ENCODE measurements around the gene CAPZB.

The CAPZB gene

DNA sequence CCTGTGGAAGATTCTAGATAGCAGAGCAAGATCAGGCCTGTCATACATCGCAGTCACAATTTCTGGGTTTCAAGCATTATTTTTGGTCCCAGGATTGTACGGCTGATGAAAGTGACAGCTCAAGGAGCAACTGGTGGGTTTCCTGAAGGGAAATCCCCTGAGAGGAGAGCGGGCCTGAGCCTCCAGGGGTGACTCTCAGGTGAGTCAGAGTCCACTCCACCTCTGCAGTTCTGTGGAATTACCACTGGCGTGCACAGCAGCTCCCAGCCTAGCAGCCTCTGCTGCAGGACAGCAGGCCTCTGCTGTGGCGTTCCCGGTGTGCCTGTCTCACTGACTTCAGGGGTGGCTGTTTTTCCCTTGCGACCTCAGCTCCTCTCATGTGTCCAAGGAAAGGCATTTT lies 148.8 kb downstream of the CAPZB start:
- DNase-seq (ENCODE audit: extremely low read depth in 1 of 2, low read depth in 1 of 2): peak; percentile 37 to 80

DNA sequence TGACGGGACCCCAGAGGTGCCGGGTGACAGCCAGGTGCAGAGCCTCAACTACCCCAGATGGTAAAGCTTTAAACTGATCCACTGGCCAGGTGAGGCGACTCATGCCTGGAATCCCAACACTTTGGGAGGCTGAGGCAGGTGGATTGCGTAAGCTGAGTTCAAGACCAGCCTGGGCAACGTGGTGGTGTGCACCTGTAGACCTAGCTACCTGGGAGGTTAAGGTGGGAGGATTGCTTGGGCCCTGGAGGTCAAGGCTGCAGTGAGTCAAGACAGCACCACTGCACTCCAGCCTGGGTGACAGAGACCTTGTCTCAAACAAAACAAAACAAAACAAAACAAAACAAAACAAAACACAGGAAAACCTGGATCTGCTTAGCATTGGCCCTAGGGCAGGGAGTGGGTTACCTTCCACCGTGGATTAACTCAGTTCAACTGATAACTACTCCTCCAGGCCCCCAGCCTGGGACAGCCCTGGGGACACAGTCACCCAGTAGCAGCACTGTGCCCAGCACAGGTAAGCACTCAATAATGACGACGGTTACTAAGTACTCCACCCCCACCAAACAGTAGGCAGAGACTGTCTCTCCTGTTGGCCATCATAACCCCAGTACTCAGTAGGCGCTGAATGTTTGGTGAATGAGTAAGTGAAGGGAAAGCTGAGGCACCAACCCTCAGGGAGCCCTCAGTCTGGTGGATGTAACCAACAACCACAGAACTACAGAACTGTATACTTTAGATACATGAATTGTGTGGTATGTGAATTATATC lies 151.6 kb downstream of the CAPZB start:
- DNase-seq (ENCODE audit: extremely low read depth in 1 of 2, low read depth in 1 of 2): no peak

DNA sequence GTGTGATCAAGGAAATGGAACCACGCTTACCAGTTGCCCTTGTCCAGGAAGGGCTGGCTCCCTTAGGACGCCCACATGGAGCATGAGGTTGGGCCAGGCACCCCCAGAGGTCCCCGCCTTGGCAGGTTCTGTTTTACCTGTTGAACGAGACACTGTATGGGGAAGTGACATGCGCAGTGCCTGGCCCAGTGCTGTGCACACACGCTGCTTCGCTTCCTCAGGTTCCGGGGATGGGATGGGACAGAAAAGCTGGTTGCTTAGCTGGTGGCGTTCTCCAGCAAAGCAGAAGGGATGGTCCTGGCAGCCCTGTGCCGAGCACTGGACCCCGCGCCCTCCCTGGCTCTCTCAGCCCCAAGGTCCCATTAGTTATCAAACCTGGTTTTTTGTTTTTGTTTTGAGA lies 152.5 kb downstream of the CAPZB start:
- no peak for DNase-seq (ENCODE audit: extremely low read depth in 1 of 2, low read depth in 1 of 2)

DNA sequence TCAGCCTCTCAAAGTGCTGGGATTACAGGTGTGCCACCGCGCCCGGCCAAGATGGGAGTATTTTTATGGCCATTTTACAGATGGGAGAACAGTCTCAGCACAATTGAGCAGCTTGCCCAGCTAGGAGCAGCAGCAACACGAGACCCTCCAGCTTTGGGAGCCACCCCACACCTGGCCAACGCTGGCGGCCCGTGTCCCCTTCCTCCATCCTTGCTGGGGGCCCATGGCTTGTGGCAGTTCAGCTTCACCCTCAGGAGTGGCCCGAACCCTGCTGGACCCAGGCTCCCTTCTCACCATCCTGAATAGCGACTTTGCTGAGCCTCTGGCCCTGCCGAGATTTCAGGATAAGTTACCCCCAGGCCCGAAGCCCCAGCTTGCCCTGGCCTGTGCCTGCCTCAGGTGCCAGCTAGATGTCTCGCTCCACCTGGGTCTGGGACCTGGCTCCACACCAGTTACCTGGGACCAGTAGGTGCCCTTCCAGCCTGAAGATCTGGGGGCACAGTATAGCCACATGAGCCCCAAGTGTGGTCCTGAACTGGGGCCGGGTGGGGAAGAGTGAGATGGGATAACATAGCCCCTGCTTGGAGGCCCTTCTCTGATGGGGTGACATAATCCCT lies 154.0 kb downstream of the CAPZB start:
- DNase-seq (ENCODE audit: extremely low read depth in 1 of 2, low read depth in 1 of 2): no peak

DNA sequence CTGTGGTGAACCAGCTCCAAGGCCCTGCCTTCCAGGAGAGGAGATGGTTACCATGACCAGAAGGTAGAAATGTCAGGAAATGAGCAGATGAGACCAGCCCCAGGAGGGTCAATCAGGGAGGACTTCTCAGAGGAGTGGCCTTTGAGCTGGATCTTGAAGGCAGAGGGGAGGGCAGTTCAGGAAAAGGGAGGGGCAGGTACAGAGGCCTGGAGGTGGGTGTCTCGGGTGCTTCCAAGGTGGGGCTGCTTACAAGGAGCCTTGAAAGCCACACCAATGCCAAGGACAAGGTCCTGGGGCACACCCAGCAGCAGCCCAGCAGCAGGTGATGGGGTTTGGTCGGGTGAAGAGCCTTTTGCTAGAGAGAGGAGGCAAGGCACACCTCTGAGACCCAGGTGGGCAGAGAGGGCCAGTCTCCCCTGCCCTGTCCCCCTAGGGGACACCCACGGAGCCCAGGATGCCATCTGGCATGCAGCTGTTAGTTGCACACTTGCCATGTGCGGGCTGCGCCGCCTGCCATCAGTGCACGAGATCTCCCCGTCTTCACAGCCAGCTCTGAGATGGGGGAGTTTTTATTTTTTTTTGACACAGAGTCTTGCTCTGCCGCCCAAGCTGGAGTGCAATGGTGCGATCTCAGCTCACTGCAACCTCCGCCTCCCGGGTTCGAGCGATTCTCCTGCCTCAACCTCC lies 154.7 kb downstream of the CAPZB start:
- DNase-seq (ENCODE audit: extremely low read depth in 1 of 2, low read depth in 1 of 2): no peak

DNA sequence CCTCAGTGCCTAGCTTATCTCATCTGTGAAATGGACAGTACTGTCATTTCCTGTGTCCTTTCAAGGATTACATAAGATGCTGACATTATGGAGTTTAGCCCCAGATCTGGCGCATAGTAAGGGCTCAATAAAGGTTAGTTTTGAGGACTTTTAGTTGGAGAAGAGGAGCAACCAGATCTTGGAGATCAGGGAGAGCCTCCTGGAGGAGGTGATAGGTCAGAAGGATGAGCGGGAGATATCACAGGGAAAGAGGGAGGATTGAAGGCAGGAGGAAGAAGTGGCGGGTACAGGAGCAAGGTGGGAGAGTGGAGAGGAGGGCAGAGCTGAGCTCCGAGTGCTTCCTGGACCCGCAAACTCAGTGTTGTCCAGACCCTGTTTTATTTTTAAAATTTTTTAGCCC lies 155.7 kb downstream of the CAPZB start:
- DNase-seq (ENCODE audit: extremely low read depth in 1 of 2, low read depth in 1 of 2): no peak

DNA sequence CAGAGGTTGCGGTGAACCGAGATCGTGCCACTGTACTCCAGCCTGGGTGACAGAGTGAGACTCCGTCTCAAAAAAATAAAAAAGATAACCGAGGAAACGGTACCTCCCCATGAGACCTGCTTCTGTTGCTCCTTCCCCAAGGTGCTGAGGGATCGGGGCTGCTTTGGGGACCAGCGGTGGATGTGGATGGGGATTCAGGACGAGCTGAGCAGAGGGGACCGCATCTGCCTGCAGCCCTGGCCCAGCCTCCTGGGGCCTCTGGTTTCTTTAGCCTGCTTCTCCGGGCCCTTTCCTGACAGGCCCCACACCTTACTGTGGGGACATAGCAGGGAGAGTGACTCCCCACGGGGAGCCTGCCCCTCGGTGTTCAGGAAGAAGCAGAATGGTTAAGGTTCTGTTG lies 156.2 kb downstream of the CAPZB start:
- DNase-seq (ENCODE audit: extremely low read depth in 1 of 2, low read depth in 1 of 2): no peak

DNA sequence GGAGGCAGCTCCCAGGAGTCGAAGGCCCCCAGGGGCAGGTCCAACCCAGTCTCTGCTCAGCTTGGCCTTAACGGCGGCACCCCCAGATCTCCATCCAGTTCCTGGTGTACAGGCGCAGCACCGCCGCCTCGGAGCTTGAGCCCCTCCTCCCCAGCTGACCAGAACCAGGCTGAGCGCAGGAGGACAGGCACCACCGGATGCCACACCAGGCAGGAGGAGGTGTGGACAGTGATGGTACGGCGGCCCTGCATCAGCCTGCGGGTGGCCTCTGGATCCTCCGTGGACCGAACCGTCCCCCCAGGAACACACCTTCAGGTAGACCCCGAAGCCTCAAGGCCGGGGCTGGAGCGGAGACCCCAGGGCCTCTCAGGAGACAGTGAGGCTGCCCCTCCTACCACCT lies 156.9 kb downstream of the CAPZB start:
- no peak for DNase-seq (ENCODE audit: extremely low read depth in 1 of 2, low read depth in 1 of 2)

DNA sequence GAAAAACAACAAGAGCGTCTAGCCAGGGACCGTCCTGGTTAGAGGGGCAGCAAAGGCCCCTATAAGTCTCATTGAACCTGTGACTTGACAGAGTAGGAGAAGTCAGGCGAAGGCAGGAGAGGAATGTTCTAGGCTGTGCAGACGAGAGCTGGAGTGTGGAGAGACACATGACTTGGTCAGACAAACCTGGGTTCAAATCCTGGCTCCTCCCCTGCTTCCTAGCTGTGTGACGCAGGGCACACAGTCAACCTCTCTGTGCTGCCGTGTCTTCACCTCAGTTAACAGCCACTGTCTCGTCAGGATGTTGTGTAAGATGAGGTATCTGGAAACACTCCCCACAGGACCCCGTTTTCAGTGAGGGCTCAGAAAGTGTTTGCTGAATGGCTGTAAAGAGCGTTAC lies 157.6 kb downstream of the CAPZB start:
- DNase-seq (ENCODE audit: extremely low read depth in 1 of 2, low read depth in 1 of 2): no peak

DNA sequence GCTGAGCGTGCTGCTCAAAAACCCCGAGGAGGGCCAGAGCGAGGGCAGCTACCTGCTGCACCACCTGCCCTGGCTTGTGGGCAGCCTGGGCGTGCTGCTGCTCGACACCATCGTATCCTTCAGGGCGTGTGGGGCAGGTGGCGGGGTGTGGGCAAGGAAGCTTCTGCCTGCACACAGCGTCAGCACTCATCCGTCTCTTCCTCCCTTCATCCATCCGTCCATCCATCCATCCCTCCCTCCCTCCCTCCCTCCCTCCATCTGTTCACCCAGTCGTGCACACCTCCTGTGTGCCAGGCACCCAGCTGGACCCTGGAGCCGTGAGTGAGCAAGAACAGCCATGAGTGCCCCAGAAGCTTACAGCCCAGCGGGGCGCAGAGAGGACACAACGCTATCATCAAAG lies 158.0 kb downstream of the CAPZB start:
- DNase-seq (ENCODE audit: extremely low read depth in 1 of 2, low read depth in 1 of 2): no peak

DNA sequence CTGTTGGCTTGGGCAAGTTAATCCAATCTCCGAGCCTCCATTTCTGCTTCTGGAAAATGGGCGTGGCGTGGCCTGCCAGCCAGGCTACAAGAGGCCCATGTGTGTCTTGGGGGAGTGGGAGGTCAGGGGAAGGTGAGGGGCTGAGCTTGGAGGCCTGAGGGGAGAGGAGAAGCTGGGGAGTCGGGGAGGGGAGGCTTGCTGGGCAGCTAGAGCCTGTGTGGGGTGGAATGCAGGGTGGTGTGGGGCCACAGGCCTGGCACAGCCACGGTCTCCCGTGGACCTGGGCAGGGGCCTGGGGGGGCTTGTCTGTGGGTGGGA lies 158.6 kb downstream of the CAPZB start:
- no peak for DNase-seq (ENCODE audit: extremely low read depth in 1 of 2, low read depth in 1 of 2)

DNA sequence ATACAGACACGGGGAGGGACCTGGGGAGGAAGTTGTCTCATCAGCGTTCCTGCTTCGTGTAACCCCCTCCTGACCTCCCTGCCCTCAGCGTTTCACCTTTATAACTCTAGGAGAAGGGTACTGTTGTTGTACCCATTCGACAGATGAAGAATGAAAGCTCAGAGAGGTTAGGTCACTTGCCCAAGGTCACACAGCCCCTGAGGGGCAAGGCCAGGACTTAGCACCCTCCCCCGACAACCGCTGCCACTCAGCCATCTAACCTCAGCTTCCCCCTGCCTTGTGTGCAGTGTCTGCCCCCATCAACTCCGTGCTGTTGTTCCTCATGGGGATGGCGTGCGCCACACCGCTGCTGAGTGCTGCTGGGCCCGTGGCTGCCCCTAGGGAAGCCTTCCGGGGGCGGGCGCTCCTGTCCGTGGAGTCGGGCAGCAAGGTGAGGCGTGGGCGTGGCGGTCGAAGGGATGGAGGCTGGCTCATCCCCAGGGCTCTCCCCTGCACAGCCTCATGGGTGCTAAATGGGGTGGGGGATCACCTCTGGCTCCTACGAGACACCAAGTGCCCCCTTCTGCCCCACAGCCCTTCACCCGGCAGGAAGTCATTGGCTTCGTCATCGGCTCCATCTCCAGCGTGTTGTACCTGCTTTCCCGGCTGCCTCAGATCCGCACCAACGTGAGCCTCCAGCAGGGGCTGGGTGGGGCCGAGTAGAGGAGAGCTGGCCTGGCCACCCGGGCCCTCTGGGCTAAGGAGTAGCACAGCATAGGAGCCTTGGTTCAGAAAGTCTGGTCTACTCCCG lies 159.2 kb downstream of the CAPZB start:
- no peak for DNase-seq (ENCODE audit: extremely low read depth in 1 of 2, low read depth in 1 of 2)

DNA sequence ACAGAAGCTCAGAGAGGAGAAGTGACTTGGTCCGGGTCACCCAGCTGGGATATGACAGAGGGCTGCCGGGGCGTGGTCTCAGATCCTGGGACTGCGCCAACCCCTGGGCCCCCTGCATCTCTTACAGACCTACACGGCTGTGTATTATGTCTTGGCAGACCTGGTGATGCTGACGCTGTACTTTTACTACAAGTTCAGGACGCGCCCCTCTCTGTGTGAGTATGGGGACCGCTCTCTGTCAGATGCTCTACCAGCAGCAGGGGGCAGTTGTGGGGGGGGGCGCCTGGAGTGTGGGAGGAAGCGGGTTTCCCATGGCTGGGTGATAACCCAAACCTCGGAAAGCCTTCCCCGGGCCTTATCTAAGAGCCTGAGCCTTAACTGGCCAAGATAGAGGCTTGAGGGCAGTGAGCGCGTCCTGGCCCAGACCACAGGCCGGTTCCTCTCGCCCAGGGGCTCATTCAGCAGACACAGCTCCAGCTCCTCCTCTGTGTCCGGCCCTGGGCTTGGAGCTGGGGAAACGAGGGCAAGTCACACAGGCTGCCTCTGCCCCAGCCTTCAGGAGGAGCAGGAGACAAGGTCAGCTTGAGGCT lies 159.9 kb downstream of the CAPZB start:
- DNase-seq (ENCODE audit: extremely low read depth in 1 of 2, low read depth in 1 of 2): no peak

DNA sequence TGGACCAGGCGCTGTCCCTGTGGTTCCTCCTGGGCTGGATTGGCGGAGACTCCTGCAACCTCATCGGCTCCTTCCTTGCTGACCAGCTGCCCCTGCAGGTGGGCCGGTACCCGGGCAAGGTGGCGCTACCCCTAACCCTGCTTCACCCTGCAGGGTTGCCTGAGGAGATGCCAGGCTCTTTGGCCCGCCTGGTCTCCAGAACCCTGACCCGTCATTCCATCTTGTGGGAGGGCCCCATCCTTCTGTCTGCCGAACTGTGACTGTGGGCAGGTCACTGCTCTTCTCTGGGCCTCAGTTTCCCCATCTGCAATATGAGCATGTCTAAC lies 160.7 kb downstream of the CAPZB start:
- no peak for DNase-seq (ENCODE audit: extremely low read depth in 1 of 2, low read depth in 1 of 2)

DNA sequence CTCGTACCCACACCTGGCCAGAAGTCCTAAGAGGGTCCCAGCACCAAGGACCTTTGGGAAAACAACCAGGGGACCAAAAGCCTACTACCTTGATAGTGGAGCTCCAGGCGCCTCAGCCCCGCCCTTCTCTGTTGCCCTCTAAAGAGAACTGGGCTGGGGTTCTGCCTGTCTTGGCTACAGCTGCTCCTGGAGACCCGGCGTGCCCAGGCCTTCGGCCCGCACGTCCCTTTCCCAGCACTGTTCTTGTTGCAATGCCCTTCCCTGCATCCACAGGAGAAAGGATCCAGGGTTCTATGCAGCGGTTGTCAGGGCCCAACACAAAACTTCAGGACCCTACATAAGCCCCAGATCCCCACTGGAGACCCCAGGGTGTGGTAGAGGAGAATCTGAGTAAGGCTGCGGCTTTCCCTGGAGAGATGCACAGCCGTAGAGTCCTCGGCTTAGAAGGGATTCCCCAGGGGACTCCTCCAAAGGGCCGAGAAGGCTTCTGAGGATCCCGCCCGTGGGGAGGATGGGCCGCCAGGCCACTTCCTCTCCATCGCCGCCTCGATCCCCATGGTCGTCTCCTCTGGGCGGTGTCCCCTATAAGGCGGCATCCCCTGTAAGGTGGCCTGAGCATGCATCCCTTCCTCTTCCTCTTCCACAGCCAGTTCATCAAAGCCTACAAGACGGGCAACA lies 161.2 kb downstream of the CAPZB start:
- no peak for DNase-seq (ENCODE audit: extremely low read depth in 1 of 2, low read depth in 1 of 2)

DNA sequence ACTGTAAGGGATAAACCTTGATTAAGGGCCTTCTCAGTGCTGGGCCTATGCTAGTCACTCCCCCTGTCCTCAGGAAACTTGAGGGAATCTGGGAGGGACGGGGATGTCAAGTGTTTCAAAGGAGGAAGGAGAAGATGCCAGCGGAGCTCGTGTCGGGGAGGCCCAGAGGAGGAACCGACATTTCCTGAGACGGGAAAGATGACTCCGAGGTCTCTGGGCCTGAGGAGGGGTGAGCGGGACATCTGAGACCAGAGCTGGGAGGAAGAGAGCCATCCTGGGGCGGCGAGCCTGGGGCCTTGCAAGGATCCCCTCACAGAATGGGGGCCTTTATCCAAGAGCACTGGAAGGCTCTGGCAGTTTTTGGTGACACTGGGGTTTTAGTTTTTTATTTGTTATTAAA lies 162.9 kb downstream of the CAPZB start:
- DNase-seq (ENCODE audit: extremely low read depth in 1 of 2, low read depth in 1 of 2): no peak

DNA sequence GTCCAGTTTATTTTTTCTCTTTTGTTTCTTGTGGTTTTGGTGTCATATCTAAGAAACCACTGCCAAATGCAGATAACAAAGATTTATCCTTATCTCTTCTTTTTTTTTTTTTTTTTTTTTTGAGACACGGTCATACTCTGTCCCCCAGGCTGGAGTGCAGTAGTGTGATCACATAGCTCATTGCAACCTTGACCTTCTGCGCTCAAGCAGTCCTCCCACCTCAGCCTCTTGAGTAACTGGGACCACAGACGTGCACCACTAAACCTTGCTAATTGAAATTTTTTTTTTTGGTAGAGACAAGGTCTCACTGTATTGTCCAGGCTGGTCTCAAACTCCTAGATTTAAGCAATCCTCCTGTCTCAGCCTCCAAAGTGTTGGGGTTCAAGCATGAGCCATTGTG lies 164.3 kb downstream of the CAPZB start:
- DNase-seq (ENCODE audit: extremely low read depth in 1 of 2, low read depth in 1 of 2): no peak

DNA sequence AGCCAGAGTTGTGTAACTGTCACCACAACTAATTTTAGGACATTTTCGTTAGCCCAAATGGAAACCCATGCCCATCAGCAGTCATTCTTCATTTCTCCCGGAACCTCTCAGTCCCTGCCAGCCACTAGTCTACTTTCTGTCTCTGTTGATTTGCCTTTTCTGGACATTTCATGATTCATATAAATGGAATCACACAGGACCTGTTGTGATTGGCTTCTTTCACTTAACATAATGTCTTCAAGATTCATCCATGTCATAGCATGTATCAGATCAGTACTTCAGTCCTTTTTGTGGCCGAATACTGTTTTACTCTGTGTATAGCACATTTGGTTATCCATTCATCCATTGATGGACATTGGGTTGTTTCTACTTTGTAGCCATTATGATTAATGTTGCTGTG lies 166.1 kb downstream of the CAPZB start:
- no peak for DNase-seq (ENCODE audit: extremely low read depth in 1 of 2, low read depth in 1 of 2)

DNA sequence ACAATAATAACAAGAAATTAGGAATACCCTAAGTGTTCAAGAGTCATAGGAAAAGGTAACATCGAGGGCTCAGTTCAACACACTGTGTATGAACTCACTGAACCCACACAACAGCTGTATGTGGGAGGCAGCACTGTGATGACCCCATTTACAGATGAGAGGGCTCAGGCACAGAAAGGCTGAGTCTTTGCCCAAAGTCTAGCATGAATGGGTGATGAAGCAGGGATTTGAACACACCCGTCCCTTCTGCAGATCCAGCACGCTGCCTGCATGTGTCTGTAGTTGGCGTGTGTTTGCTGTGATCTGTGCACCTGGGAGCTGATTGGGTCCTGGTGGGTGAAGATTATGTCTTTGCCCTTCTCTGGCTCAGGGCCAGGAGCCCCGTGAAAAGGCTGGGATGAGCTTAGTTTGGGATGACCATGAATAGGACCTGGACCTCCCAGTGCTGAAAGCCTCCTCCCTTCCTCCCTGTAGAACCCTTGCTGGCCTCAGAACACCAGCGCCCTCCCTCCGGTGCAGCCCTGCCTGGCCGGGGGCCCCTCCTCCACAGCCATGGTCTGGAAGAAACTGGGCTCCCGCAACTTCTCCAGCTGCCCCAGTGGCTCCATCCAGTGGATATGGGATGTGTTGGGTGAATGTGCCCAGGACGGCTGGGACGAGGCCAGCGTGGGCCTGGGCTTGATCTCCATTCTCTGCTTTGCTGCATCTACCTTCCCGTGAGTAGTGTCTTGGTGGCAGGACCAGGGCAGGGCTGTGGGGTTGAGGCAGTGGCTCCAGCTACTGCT lies 168.0 kb downstream of the CAPZB start:
- no peak for DNase-seq (ENCODE audit: extremely low read depth in 1 of 2, low read depth in 1 of 2)

All from stimulated activated CD8-positive, alpha-beta memory T cell treated with anti-CD3 and anti-CD28 coated beads, Interleukin-7, amount 100 ng/mL, for 48 hours (primary cell).